ENCODE data around the gene TTC7B. TPM values are rescaled to one million over a fixed set of nuclear protein-coding genes. Genes with fewer than 3 reads are reported as not detected.

Gene TTC7B
- total and polyA plus RNA-seq, 10 of the 15 experiments (the other 5 are each of a cell fraction or from before 2014, with no cell fraction given) = under 0.01 to 1.1 (median 0.26) TPM; not detected in 2

DNA sequence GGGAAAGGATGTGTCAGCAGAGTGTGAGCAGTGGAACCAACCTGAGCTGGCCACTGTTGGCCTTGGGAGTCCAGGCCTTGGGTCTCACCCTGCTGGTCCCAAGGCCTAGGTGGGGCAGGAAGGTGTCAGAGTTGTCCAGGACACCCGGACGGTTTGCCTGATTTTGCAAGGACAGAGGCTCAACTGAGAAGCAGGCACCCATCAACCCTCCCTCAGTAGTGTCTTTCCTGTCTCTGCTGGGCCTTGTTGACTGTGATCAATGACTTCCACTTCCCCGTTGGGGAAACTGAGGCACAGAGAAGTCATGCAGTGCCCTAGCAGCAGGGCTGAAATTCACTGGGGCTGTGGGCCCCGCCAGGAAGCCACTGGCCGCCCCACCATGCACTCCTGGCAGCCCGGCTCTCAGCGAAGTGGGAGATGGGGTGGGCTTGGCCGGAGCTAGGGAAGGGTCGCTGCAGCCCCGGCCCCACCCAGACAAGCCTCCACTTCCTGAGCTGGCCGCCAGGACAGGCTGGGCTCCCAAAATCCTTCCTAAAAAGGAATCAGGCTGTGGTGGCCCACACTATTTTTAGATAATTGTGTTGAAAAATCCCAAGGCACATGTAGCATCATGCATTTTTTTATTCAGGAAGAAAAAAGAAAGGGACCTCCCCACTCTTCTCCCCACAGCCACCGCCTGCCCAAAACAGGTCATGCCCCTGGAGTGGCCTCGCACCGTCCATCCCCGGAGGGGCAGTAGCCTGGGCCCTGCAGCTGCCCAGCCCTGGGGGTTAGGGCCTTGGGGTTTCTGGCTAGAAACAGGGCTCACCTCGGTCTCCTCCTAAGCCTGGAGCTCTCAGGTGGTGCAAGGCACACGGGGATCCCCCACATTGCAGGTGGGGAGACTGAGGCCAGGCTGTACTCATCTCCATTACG lies 292.0 kb downstream of the TTC7B start (continued):
- TF ChIP-seq, protein P1, sequence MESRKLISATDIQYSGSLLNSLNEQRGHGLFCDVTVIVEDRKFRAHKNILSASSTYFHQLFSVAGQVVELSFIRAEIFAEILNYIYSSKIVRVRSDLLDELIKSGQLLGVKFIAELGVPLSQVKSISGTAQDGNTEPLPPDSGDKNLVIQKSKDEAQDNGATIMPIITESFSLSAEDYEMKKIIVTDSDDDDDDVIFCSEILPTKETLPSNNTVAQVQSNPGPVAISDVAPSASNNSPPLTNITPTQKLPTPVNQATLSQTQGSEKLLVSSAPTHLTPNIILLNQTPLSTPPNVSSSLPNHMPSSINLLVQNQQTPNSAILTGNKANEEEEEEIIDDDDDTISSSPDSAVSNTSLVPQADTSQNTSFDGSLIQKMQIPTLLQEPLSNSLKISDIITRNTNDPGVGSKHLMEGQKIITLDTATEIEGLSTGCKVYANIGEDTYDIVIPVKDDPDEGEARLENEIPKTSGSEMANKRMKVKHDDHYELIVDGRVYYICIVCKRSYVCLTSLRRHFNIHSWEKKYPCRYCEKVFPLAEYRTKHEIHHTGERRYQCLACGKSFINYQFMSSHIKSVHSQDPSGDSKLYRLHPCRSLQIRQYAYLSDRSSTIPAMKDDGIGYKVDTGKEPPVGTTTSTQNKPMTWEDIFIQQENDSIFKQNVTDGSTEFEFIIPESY (IDR thresholded peaks at IDR 0.05) = no peak
- TF ChIP-seq, protein P2, sequence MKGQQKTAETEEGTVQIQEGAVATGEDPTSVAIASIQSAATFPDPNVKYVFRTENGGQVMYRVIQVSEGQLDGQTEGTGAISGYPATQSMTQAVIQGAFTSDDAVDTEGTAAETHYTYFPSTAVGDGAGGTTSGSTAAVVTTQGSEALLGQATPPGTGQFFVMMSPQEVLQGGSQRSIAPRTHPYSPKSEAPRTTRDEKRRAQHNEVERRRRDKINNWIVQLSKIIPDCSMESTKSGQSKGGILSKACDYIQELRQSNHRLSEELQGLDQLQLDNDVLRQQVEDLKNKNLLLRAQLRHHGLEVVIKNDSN (IDR thresholded peaks at IDR 0.05; ENCODE audit: borderline replicate concordance, extremely low read length, insufficient read depth, low read depth, low read length) = no peak

DNA sequence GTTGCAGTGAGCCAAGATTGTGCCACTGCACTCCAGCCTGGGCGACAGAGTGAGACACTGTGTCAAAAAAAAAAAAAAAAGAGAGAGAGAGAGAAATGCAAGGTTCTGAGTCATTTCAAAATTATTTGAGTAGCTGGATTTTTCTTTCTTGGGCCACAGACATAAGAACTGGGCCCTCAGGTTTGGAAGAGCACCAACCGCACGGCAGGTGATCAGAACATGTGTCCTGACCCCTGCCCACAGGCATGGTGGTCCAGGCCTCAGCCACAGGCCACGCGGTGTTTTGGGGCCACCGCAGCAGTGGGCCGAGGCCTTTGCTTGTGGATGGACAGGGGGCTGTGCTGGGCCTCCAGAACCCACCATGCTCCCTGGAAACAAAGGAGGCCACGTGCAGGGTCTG lies 292.7 kb downstream of the TTC7B start:
- 38% methylated on average over 8 of the region's 8 CpGs for WGBS (ENCODE audit: insufficient coverage, insufficient replicate concordance, low lambda C conversion rate, missing lambda C conversion rate)
- in situ Hi-C loops (cut with MboI) = no loop called here
- TF ChIP-seq, protein P3, sequence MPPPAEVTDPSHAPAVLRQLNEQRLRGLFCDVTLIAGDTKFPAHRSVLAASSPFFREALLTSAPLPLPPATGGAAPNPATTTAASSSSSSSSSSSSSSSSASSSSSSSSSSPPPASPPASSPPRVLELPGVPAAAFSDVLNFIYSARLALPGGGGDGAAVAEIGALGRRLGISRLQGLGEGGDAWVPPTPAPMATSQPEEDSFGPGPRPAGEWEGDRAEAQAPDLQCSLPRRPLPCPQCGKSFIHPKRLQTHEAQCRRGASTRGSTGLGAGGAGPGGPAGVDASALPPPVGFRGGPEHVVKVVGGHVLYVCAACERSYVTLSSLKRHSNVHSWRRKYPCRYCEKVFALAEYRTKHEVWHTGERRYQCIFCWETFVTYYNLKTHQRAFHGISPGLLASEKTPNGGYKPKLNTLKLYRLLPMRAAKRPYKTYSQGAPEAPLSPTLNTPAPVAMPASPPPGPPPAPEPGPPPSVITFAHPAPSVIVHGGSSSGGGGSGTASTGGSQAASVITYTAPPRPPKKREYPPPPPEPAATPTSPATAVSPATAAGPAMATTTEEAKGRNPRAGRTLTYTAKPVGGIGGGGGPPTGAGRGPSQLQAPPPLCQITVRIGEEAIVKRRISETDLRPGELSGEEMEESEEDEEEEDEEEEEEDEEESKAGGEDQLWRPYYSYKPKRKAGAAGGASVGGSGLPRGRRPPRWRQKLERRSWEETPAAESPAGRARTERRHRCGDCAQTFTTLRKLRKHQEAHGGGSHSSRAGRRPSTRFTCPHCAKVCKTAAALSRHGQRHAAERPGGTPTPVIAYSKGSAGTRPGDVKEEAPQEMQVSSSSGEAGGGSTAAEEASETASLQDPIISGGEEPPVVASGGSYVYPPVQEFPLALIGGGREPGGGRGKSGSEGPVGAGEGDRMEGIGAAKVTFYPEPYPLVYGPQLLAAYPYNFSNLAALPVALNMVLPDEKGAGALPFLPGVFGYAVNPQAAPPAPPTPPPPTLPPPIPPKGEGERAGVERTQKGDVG (CRISPR knock-in tag; IDR thresholded peaks at IDR 0.05) = no peak
- no peak for TF ChIP-seq SUZ12 (IDR thresholded peaks at IDR 0.05; ENCODE audit: unreplicated experiment)
- TF ChIP-seq NBN (IDR thresholded peaks at IDR 0.05) = no peak
- TF ChIP-seq DPF2 (IDR thresholded peaks at IDR 0.05) = no peak
- TF ChIP-seq PML (IDR thresholded peaks at IDR 0.05; ENCODE audit: low read length) = no peak
- TF ChIP-seq JUNB (IDR thresholded peaks at IDR 0.05) = no peak
- no peak for TF ChIP-seq SP1 (IDR thresholded peaks at IDR 0.05; ENCODE audit: low read depth, low read length)
- no peak for TF ChIP-seq CHD1 (IDR thresholded peaks at IDR 0.05; ENCODE audit: low read depth, low read length)
- no peak for TF ChIP-seq IKZF2 (IDR thresholded peaks at IDR 0.05)
- TF ChIP-seq YBX1 (IDR thresholded peaks at IDR 0.05) = no peak
- no peak for TF ChIP-seq CBX5 (IDR thresholded peaks at IDR 0.05; ENCODE audit: low read depth)
- TF ChIP-seq MEF2A (IDR thresholded peaks at IDR 0.05; ENCODE audit: insufficient read depth, low read depth, low read length) = no peak
- TF ChIP-seq, protein P2 (IDR thresholded peaks at IDR 0.05; ENCODE audit: borderline replicate concordance, extremely low read length, insufficient read depth, low read depth, low read length) = no peak

More for the DNA sequence above, 292.7 kb downstream of the TTC7B start:
- FAIRE-seq (no peak), ATAC-seq (no peak), DNase-seq (ENCODE audit: low read depth, low spot score) (no peak)
- ChIA-PET POLR2A (no interaction called here), RAD21 (ENCODE audit: unreplicated experiment) (no interaction called here), CTCF (no interaction called here), SMC1A (ENCODE audit: uncharacterized antibody, unreplicated experiment) (no interaction called here)
- Histone ChIP-seq H3K4me2 (ENCODE audit: control insufficient read depth, insufficient read depth) (no peak overlapping the region), H3K79me2 (ENCODE audit: control insufficient read depth, insufficient read depth, low read length) (no peaks in the 10 kb centered on the region), H3K27me3 (replicated peaks in 1 of 2; ENCODE audit: control insufficient read depth in 2 of 2, insufficient read depth in 2 of 2, low read length in 1 of 2) (no peaks in the 10 kb centered on the region), H3K9me3 (replicated peaks; ENCODE audit: control insufficient read depth, insufficient read depth, low read length) (peaks cover 2% of the 10 kb centered on the region; the same call in 1 of the 3 replicates), H3K4me3 (no peak overlapping the region), H3K27ac (ENCODE audit: control insufficient read depth, insufficient read depth) (no peak overlapping the region), H4K20me1 (ENCODE audit: control insufficient read depth, insufficient read depth) (no peaks in the 10 kb centered on the region), H3K9ac (ENCODE audit: control insufficient read depth, insufficient read depth, low read length) (no peak overlapping the region), H3K4me1 (ENCODE audit: control insufficient read depth, insufficient read depth, low read length) (no peaks in the 10 kb centered on the region), H2AFZ (ENCODE audit: control insufficient read depth, low read depth, low read length) (no peak overlapping the region), H3K36me3 (ENCODE audit: control insufficient read depth in 2 of 2, insufficient read depth in 2 of 2, low read length in 1 of 2) (no peaks in the 10 kb centered on the region)
- intact Hi-C loops (cut with micrococcal nuclease; ENCODE audit: unreplicated experiment) = no loop called here
- BruUV-seq (replicated peaks) = no TSS peak
